Esophagus muscularis mucosa (tissue), 4 donors: ENCODE measurements around the gene RAB10. TPM values are rescaled to one million over a fixed set of nuclear protein-coding genes. Genes with fewer than 3 reads are reported as not detected.

Source experiments
- DNase-seq: peaks from one replicate; pipeline ENCODE4 v3.0.0-alpha.2; 2017; ENCODE audit errors: extremely low spot score
- H3K27ac ChIP-seq, 4 donors: fragments of 200-600 bp; sonication (generic); replicated peaks in 1 of 4; 1 replicate in 3 of 4; 2 replicates in 1 of 4; pipeline ENCODE4 v1.5.1; 2016 to 2019; ENCODE audit warnings: mild to moderate bottlenecking in 1 of 4
- H3K27me3 ChIP-seq, 4 donors: fragments of 200-600 bp; sonication (generic); one replicate each; pipeline versions ENCODE4 v1.5.1 to v1.6.0; 2016 to 2019
- H3K36me3 ChIP-seq, 4 donors: fragments of 200-600 bp; sonication (generic); one replicate each; pipeline ENCODE4 v1.5.1; 2016 to 2019
- H3K4me1 ChIP-seq, 4 donors: fragments of 200-600 bp; sonication (generic); one replicate each; pipeline ENCODE4 v1.5.1; 2016 to 2019
- H3K4me3 ChIP-seq, 4 donors: fragments of 200-600 bp; sonication (generic); 1 replicate in 2 of 4; 2 replicates in 2 of 4; pipeline ENCODE4 v1.5.1; 2016 to 2019; ENCODE audit warnings: mild to moderate bottlenecking in 4 of 4, moderate library complexity in 1 of 4
- H3K9me3 ChIP-seq, 4 donors: fragments of 200-600 bp; sonication (generic); 1 replicate in 3 of 4; 2 replicates in 1 of 4; pipeline ENCODE4 v1.5.1; 2016 to 2019
- CTCF ChIP-seq, 3 experiments: fragments of 200-600 bp in 2 of 3; fragments of 450-650 bp in 1 of 3; sonication (generic) in 2 of 3; IDR thresholded peaks; one replicate each; pipeline ENCODE4 v1.5.1; 2017 to 2019; ENCODE audit warnings: antibody characterized with exemption in 3 of 3, mild to moderate bottlenecking in 2 of 3, moderate library complexity in 1 of 3
- EP300 ChIP-seq: sonication (generic); formaldehyde crosslinking; IDR thresholded peaks from one replicate; pipeline ENCODE4 v1.6.1; 2017; ENCODE audit warnings: antibody characterized with exemption
- POLR2A ChIP-seq: fragments of 450-650 bp; IDR thresholded peaks from one replicate; pipeline ENCODE4 v1.6.1; 2017; ENCODE audit warnings: antibody characterized with exemption, moderate library complexity, mild to moderate bottlenecking, low read depth
- POLR2AphosphoS5 ChIP-seq, 2 donors: sonication (generic); formaldehyde crosslinking; IDR thresholded peaks; one replicate each; pipeline ENCODE4 v1.6.1; 2017; ENCODE audit warnings: antibody characterized with exemption in 2 of 2
- WGBS: methylation state at CpG from one replicate; pipeline ENCODE4 v1.1.5; 2018; 5-methylcytosine and 5-hydroxymethylcytosine counted together
- intact Hi-C: fragments of 100-400 bp; cut with DNase I; formaldehyde crosslinking; loops from one replicate; pipeline ENCODE4 v1.15.1; 2023
- total RNA-seq, 4 donors: library from RNA; depleted of rRNA; stranded (reverse); fragments of >200 nt; gene quantifications; one replicate each; pipeline versions ENCODE4 v1.1.0 to v1.2.1, GENCODE V29; 2016

The RAB10 gene
- total RNA-seq, 4 donors from 2014 or later, result 91.0 to 106 (median 98.1) TPM

- TF ChIP-seq POLR2AphosphoS5 (IDR thresholded peaks at IDR 0.05) (no peak), CTCF (IDR thresholded peaks at IDR 0.05) (no peak), POLR2A (no peak), EP300 (no peak)
- WGBS, result 87% methylated on average over 2 of the region's 2 CpGs
- Histone ChIP-seq H3K36me3 (peaks cover 8 to 42% (median 28%) of the 10 kb centered on the region in 4 donors), H3K27me3 (no peaks in the 10 kb centered on the region), H3K27ac (no peak overlapping the region), H3K4me1 (peaks cover 4 to 14% (median 9%) of the 10 kb centered on the region in 4 donors), H3K4me3 (no peak overlapping the region), H3K9me3 (no peaks in the 10 kb centered on the region)
- no peak for DNase-seq
- intact Hi-C loops, result no loop called here
These were observed 80.3 kb downstream of the RAB10 start for GRCh38 chr2:26114151-26114550.

- TF ChIP-seq CTCF (IDR thresholded peaks at IDR 0.05) (no peak), EP300 (no peak), POLR2AphosphoS5 (IDR thresholded peaks at IDR 0.05) (no peak), POLR2A (no peak)
- Histone ChIP-seq H3K4me1 (peaks cover 10 to 34% (median 15%) of the 10 kb centered on the region in 4 donors), H3K9me3 (no peaks in the 10 kb centered on the region), H3K27ac (no peak overlapping the region), H3K27me3 (no peaks in the 10 kb centered on the region), H3K36me3 (peaks cover 0 to 3% (median 0%) of the 10 kb centered on the region in 4 donors), H3K4me3 (no peak overlapping the region)
- WGBS, result 79% methylated on average over 4 of the region's 4 CpGs
- DNase-seq, result no peak
- intact Hi-C loops, result no loop called here
These were observed 84.8 kb downstream of the RAB10 start for GRCh38 chr2:26118682-26119081.

GRCh38 chr2:26119521-26119920 lies 85.6 kb downstream of the RAB10 start:
- no peaks in the 10 kb centered on the region for H3K27me3 ChIP-seq
- no peak for TF ChIP-seq CTCF (IDR thresholded peaks at IDR 0.05)
- H3K4me1 ChIP-seq, result peaks cover 10 to 34% (median 15%) of the 10 kb centered on the region in 4 donors
- H3K4me3 ChIP-seq, result no peak overlapping the region
- H3K9me3 ChIP-seq, result no peaks in the 10 kb centered on the region
- H3K36me3 ChIP-seq, result no peaks in the 10 kb centered on the region
- DNase-seq, result no peak
- whole genome bisulfite sequencing, result 100% methylated on average over 1 of the region's 1 CpG
- intact Hi-C loops, result no loop called here
- H3K27ac ChIP-seq, result no peak overlapping the region

GRCh38 chr2:26122630-26123029 lies 88.7 kb downstream of the RAB10 start:
- Histone ChIP-seq H3K27ac (no peak overlapping the region), H3K36me3 (peaks cover 0 to 1% (median under 1%) of the 10 kb centered on the region in 4 donors), H3K4me3 (no peak overlapping the region), H3K9me3 (no peaks in the 10 kb centered on the region), H3K27me3 (no peaks in the 10 kb centered on the region), H3K4me1 (peaks cover 10 to 34% (median 23%) of the 10 kb centered on the region in 4 donors)
- TF ChIP-seq EP300 (no peak), POLR2A (no peak), POLR2AphosphoS5 (IDR thresholded peaks at IDR 0.05) (no peak), CTCF (IDR thresholded peaks at IDR 0.05) (no peak)
- 82% methylated on average over 3 of the region's 3 CpGs for WGBS
- intact Hi-C loops, result no loop called here
- no peak for DNase-seq

- 80% methylated on average over 5 of the region's 5 CpGs for WGBS
- no peak for TF ChIP-seq CTCF (IDR thresholded peaks at IDR 0.05)
- TF ChIP-seq POLR2AphosphoS5 (IDR thresholded peaks at IDR 0.05), result no peak
- TF ChIP-seq EP300, result no peak
- TF ChIP-seq POLR2A, result no peak
- H3K27ac ChIP-seq, result no peak overlapping the region
These were observed 89.5 kb downstream of the RAB10 start for GRCh38 chr2:26123426-26123825.

More at GRCh38 chr2:26123426-26123825, 89.5 kb downstream of the RAB10 start:
- Histone ChIP-seq H3K9me3 (no peaks in the 10 kb centered on the region), H3K27me3 (no peaks in the 10 kb centered on the region), H3K4me1 (peaks cover 10 to 28% (median 18%) of the 10 kb centered on the region in 4 donors), H3K36me3 (peaks cover 6 to 9% (median 7%) of the 10 kb centered on the region in 4 donors), H3K4me3 (no peak overlapping the region)
- intact Hi-C loops, result no loop called here
- DNase-seq, result no peak
